SU-DHL-6 (cell line): ENCODE results near the gene PDE4D.

Experiments
- H2AFZ ChIP-seq: fragments of 200-600 bp; sonication (generic); 2 replicates; pipeline ENCODE4 v1.6.1; 2014; ENCODE audit warnings: low read depth, mild to moderate bottlenecking, moderate library complexity, mixed read lengths, antibody characterized with exemption, low read length; ENCODE audit not compliant: severe bottlenecking
- H3F3A ChIP-seq: fragments of 200-600 bp; shearing (Covaris generic); 2 replicates; pipeline ENCODE4 v1.6.0; 2016; ENCODE audit warnings: antibody characterized with exemption, mild to moderate bottlenecking; ENCODE audit not compliant: insufficient read depth
- H3K27ac ChIP-seq: fragments of 200-600 bp; sonication (generic); 2 replicates; pipeline ENCODE4 v1.5.1; 2016; ENCODE audit warnings: low read depth, mild to moderate bottlenecking, low read length, moderate library complexity, mixed read lengths
- H3K27me3 ChIP-seq: fragments of 200-600 bp; sonication (generic), shearing (Covaris generic); 2 replicates; pipeline ENCODE4 v1.6.0; 2014; ENCODE audit warnings: mild to moderate bottlenecking, low read length
- H3K36me3 ChIP-seq: fragments of 200-600 bp; sonication (generic); 2 replicates; pipeline ENCODE4 v1.6.1; 2014; ENCODE audit warnings: mild to moderate bottlenecking, low read length, mixed read lengths
- H3K4me2 ChIP-seq: fragments of 300-600, 200-600 bp; shearing (Covaris generic), sonication (generic); 2 replicates; pipeline ENCODE4 v1.6.0; 2014; ENCODE audit warnings: low read length, low read depth, mild to moderate bottlenecking; ENCODE audit not compliant: poor library complexity, severe bottlenecking
- H3K4me3 ChIP-seq: fragments of 200-600 bp; sonication (generic); 2 replicates; pipeline ENCODE4 v1.5.1; 2014; ENCODE audit warnings: antibody characterized with exemption, low read length, mild to moderate bottlenecking, mixed read lengths; ENCODE audit not compliant: insufficient read depth, poor library complexity, severe bottlenecking
- H3K79me2 ChIP-seq: fragments of 200-600 bp; sonication (generic); 2 replicates; pipeline ENCODE4 v1.6.1; 2014; ENCODE audit warnings: mild to moderate bottlenecking, low read length, moderate library complexity; ENCODE audit not compliant: insufficient read depth
- H3K9ac ChIP-seq: fragments of 200-600 bp; sonication (generic); 2 replicates; pipeline ENCODE4 v1.7.0; 2014; ENCODE audit warnings: mild to moderate bottlenecking, low read length
- H3K9me2 ChIP-seq: fragments of 200-600 bp; sonication (generic); replicated peaks from 2 replicates; pipeline ENCODE4 v1.6.1; 2014; ENCODE audit warnings: low read length; ENCODE audit not compliant: insufficient read depth
- H3K9me3 ChIP-seq: fragments of 200-600 bp; sonication (generic); 2 replicates; pipeline ENCODE4 v1.6.1; 2014; ENCODE audit warnings: low read length, mixed read lengths; ENCODE audit not compliant: insufficient read depth
- H4K20me1 ChIP-seq: fragments of 200-600 bp; sonication (generic); 2 replicates; pipeline ENCODE4 v1.6.1; 2014; ENCODE audit warnings: low read depth, mild to moderate bottlenecking, antibody characterized with exemption, low read length, moderate library complexity, mixed read lengths
- CTCF ChIP-seq: fragments of 200-600 bp; sonication (generic); IDR thresholded peaks from one replicate; pipeline ENCODE4 v1.5.1; 2017; ENCODE audit warnings: antibody characterized with exemption, mild to moderate bottlenecking, low read length, moderate library complexity; ENCODE audit not compliant: insufficient read depth, poor library complexity, severe bottlenecking
- EZH2phosphoT487 ChIP-seq: fragments of 200-600 bp; sonication (generic), shearing (Covaris generic); conservative IDR thresholded peaks from 2 replicates; pipeline ENCODE4 v1.6.1; 2018; ENCODE audit warnings: mild to moderate bottlenecking, antibody characterized with exemption, low read length, moderate library complexity, mixed read lengths

The PDE4D gene

GRCh38 chr5:58923355-58923754, 970.2 kb downstream of the PDE4D start:
- Histone ChIP-seq H3K27ac (no peak overlapping the region), H3K9me3 (no peaks in the 10 kb centered on the region), H3K36me3 (no peaks in the 10 kb centered on the region), H3K9ac (no peak overlapping the region), H3K79me2 (no peaks in the 10 kb centered on the region), H3K4me3 (no peak overlapping the region), H3F3A (no peaks in the 10 kb centered on the region), H4K20me1 (no peaks in the 10 kb centered on the region), H3K27me3 (no peaks in the 10 kb centered on the region), H3K4me2 (no peak overlapping the region), H2AFZ (no peak overlapping the region), H3K9me2 (no peaks in the 10 kb centered on the region)
- TF ChIP-seq EZH2phosphoT487: no peak
- no peak for TF ChIP-seq CTCF

- H3K36me3 ChIP-seq: no peaks in the 10 kb centered on the region
- TF ChIP-seq EZH2phosphoT487 (no peak), CTCF (no peak)
- no peak overlapping the region for H3K4me3 ChIP-seq
- no peaks in the 10 kb centered on the region for H3K9me3 ChIP-seq
- no peaks in the 10 kb centered on the region for H3K79me2 ChIP-seq
- no peak overlapping the region for H3K27ac ChIP-seq
- H2AFZ ChIP-seq: no peak overlapping the region
- H3K27me3 ChIP-seq: no peaks in the 10 kb centered on the region
- H3F3A ChIP-seq: no peaks in the 10 kb centered on the region
- no peaks in the 10 kb centered on the region for H4K20me1 ChIP-seq
- H3K9ac ChIP-seq: no peak overlapping the region
- no peak overlapping the region for H3K4me2 ChIP-seq
- no peaks in the 10 kb centered on the region for H3K9me2 ChIP-seq
Observed at GRCh38 chr5:58922461-58923171, 970.9 kb downstream of the PDE4D start.

GRCh38 chr5:58921159-58921558, 972.4 kb downstream of the PDE4D start:
- Histone ChIP-seq H3K9me3 (no peaks in the 10 kb centered on the region), H3K36me3 (no peaks in the 10 kb centered on the region), H3K9ac (no peak overlapping the region), H3K4me2 (no peak overlapping the region), H4K20me1 (no peaks in the 10 kb centered on the region), H3K27ac (no peak overlapping the region), H3K79me2 (no peaks in the 10 kb centered on the region), H3F3A (no peaks in the 10 kb centered on the region), H2AFZ (no peak overlapping the region), H3K9me2 (no peaks in the 10 kb centered on the region), H3K4me3 (no peak overlapping the region), H3K27me3 (no peaks in the 10 kb centered on the region)
- no peak for TF ChIP-seq CTCF
